GM19328 (cell line): Measurements from ENCODE around the gene ECHDC3.

Experiments used
- ATAC-seq: cut with Tn5 transposase; IDR thresholded peaks from one replicate; pipeline ENCODE4 v1.9.1; 2021; ENCODE audit warnings: mild to moderate bottlenecking, moderate library complexity; ENCODE audit not compliant: unreplicated experiment

Gene ECHDC3

GRCh38 chr10:11775412-11775811, 33.2 kb downstream of the ECHDC3 start:
- ATAC-seq, result no peak

- no peak for ATAC-seq
These were observed 33.9 kb downstream of the ECHDC3 start for GRCh38 chr10:11776080-11776479.

GRCh38 chr10:11781114-11781513, 38.9 kb downstream of the ECHDC3 start:
- ATAC-seq, result no peak

- no peak for ATAC-seq
These were observed 40.8 kb downstream of the ECHDC3 start for GRCh38 chr10:11782793-11783557.

GRCh38 chr10:11783558-11783865, 41.3 kb downstream of the ECHDC3 start:
- no peak for ATAC-seq

- no peak for ATAC-seq
These were observed 45.2 kb downstream of the ECHDC3 start for GRCh38 chr10:11787374-11787773.

GRCh38 chr10:11787846-11788245, 45.7 kb downstream of the ECHDC3 start:
- ATAC-seq, result no peak

GRCh38 chr10:11789306-11789705, 47.1 kb downstream of the ECHDC3 start:
- no peak for ATAC-seq

GRCh38 chr10:11789956-11790355, 47.8 kb downstream of the ECHDC3 start:
- ATAC-seq, result no peak

- no peak for ATAC-seq
These were observed 51.7 kb downstream of the ECHDC3 start for GRCh38 chr10:11793762-11794479.

GRCh38 chr10:11794566-11794965, 52.4 kb downstream of the ECHDC3 start:
- no peak for ATAC-seq

- ATAC-seq, result no peak
These were observed 53.1 kb downstream of the ECHDC3 start for GRCh38 chr10:11795101-11795920.

GRCh38 chr10:11796474-11796873, 54.3 kb downstream of the ECHDC3 start:
- no peak for ATAC-seq

- ATAC-seq, result no peak
These were observed 55.1 kb downstream of the ECHDC3 start for GRCh38 chr10:11797281-11797680.

GRCh38 chr10:11797847-11798633, 55.9 kb downstream of the ECHDC3 start:
- ATAC-seq, result no peak

GRCh38 chr10:11798845-11799735, 56.9 kb downstream of the ECHDC3 start:
- ATAC-seq, result no peak

GRCh38 chr10:11799736-11800080, 57.5 kb downstream of the ECHDC3 start:
- ATAC-seq, result no peak

- no peak for ATAC-seq
These were observed 62.2 kb downstream of the ECHDC3 start for GRCh38 chr10:11804336-11804735.

GRCh38 chr10:11805792-11806191, 63.6 kb downstream of the ECHDC3 start:
- no peak for ATAC-seq

GRCh38 chr10:11806706-11807105, 64.5 kb downstream of the ECHDC3 start:
- no peak for ATAC-seq
